T47D (cell line): Measurements from ENCODE around the gene PRMT2.
"Not testable (repeated sequence)": the region's sequence is repeated elsewhere in the genome, so short reads cannot be mapped to it uniquely, and the experiment has no call there.

ENCODE experiments used
- DNase-seq, 2 experiments: peaks; one replicate each; pipeline versions ENCODE4 v3.0.0 to v3.0.0-alpha.2; 2011 to 2012; ENCODE audit warnings: low read depth in 1 of 2, low spot score in 1 of 2
- JUND ChIP-seq: IDR thresholded peaks from 2 replicates; pipeline ENCODE4 v1.6.1; 2012; ENCODE audit warnings: low read depth
- in situ Hi-C: cut with HindIII; loops from 2 replicates; pipeline ENCODE4 v1.10.0; 2016; ENCODE audit warnings: low sequenced_read_pairs, low pct_unique_long_range_greater_than_20kb

PRMT2 gene

DNA sequence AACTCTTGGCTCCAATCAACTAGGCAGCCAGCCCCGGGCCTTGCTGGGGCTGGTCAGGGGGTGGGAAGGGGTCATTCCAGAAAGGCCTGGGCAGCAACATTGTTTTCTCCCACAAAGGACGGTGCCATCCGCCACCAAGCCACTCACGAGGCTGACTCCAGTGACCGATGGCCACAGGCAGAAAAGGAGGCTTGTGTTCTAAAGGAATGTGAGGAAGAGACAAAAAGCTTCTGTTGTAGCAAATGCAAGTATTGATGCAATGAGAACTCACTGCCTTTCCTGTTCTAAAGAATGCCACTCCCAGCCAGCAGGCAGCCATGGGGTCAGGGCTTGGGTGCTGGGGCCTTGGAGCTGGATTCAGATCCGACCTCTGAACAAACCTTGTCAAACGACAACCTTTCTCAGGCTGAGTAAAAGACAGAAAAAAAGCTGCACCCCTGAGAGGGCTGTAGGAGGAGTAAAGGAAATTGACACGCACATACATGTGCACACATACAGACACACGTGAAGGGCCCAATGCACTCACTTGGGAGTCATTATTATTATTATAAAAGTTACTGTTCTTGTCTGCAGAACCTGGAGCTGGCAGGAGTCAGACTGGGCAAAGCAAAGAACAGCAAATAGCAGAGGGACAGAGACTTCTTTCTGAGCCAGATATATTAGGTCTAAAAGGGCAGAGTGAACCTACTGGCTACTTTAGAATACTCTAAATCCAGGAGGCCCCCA, 13.9 kb upstream of the PRMT2 start:
- in situ Hi-C loops: no loop called here
- no peak for DNase-seq
- TF ChIP-seq JUND: no peak

GRCh38 chr21:46622226-46622625, 13.2 kb upstream of the PRMT2 start:
- no peak for DNase-seq
- in situ Hi-C loops: no loop called here
- TF ChIP-seq JUND: no peak

- in situ Hi-C loops: no loop called here
- no peak for TF ChIP-seq JUND
- no peak for DNase-seq
Measured at GRCh38 chr21:46624050-46624449, 11.4 kb upstream of the PRMT2 start.

DNA sequence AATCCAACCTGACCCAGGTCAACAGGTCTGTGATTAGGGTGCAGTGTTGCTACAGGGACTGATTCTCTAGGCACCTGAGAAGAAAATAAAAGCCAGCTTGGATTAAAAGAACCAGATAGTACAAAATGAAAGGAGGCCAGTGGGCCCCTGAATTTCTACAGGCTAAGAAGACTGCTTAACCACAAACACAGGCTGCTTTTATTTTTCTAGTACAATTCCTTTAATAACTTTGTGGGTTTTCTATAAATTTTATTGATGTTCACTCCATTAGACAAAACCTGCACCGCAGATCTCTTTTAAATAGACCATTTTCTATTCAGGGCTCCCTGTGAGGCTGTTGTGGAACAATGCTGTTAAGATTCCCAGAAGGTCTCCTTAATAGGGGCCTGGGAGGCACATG, 9.7 kb upstream of the PRMT2 start:
- in situ Hi-C loops: no loop called here
- no peak for DNase-seq
- TF ChIP-seq JUND: no peak

GRCh38 chr21:46626536-46626935, 8.9 kb upstream of the PRMT2 start:
- no peak for DNase-seq
- in situ Hi-C loops: no loop called here

GRCh38 chr21:46626975-46627501, 8.4 kb upstream of the PRMT2 start:
- no peak for TF ChIP-seq JUND
- DNase-seq: no peak
- in situ Hi-C loops: no loop called here

More at GRCh38 chr21:46626536-46626935, 8.9 kb upstream of the PRMT2 start:
- TF ChIP-seq JUND: no peak

DNA sequence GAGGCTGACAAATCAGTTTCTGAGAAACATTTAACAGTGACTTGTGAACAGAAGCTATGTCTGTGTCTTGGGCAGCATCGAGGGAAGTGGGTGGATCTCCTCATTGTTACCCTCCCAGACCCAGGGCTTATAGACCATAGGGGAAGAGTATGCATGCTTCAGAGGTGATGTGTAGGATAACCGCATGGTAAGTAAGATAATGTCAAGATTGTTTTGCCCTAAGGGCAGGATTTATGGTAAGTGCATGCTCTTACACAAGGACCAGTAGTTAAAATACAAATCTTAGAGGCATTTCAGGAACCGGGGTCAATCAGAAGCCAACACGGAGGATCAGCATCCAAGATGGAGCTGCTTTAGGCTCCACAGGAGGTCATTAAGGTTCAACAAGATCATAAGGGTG, 7.7 kb upstream of the PRMT2 start:
- TF ChIP-seq JUND: no peak
- no peak for DNase-seq
- in situ Hi-C loops: no loop called here

DNA sequence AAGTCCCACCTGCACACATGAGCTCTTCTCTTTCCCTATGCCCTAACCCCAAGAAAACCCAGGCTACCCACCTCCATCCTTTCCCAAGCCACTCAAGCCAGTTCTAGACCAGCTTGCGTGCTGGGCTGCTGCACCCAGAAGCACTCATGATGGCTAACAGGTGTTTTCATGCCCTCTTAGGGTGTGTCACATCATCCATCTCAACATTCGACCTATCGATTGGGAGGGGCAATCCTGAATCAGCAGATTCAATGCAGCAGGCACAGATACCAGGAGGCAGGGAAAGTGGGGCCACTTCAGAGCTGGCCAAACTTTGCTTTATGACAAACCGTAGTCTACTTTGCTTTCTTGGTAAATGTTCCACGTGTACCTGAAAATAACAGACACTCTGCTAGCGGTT, 6.6 kb upstream of the PRMT2 start:
- in situ Hi-C loops: no loop called here
- no peak for DNase-seq
- TF ChIP-seq JUND: no peak

DNA sequence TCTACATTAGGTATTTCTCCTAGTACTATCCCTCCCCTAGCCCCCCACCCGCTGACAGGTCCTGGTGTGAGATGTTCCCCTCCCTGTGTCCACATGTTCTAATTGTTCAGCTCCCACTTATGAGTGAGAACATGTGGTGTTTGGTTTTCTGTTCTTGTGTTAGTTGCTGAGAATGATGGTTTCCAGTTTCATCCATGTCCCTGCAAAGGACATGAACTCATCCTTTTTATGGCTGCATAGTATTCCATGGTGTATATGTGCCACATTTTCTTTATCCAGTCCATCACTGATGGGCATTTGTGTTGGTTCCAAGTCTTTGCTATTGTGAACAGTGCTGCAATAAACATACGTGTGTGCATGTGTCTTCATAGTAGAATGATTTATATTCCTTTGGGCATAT, 4.6 kb upstream of the PRMT2 start:
- in situ Hi-C loops, DNase-seq: not testable (repeated sequence)

GRCh38 chr21:46633566-46633965, 1.9 kb upstream of the PRMT2 start:
- in situ Hi-C loops: no loop called here
- TF ChIP-seq JUND: no peak
- no peak for DNase-seq

- TF ChIP-seq JUND: no peak
- in situ Hi-C loops: no loop called here
- no peak for DNase-seq
Measured at GRCh38 chr21:46634427-46634826, 1.0 kb upstream of the PRMT2 start.

DNA sequence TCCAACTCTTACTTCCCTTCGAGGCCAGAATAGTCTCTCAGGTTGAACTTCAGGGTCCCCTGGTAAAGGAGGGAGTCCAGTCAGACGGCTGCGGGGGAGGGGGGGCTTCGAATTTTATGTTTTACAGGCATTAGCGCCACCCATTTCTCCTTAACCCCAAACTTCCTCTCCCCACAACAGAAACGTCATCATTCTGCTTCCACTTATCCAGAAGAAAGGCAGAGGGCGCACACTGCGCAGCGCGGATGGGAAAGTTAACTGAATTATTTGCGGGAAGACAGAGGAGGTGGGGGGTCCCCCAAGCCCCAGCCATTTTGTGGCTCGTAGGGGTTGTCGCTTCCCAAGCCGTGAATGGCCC, 529 bp upstream of the PRMT2 start:
- in situ Hi-C loops: no loop called here
- DNase-seq: peak; percentile 58 to 87
- no peak for TF ChIP-seq JUND

DNA sequence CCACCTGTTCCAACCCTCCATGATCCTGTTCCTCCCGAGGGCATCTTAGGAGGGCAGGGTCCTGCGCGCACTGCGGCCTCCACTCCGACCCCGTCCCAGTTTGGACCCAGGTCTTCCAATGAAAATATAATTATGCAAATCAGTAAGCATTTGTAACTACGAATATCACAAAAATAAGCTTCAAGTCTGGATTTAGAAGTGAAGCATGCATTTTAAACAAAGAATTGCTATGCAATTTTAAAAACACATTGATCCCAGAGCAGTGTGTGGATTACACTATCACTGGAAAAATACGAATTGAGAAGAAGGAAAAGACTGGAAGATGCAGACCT, 673 bp downstream of the PRMT2 start:
- DNase-seq: no peak
- TF ChIP-seq JUND: no peak
- in situ Hi-C loops: no loop called here
